ENCODE results near the gene BCAN. TPM values are rescaled to one million over a fixed set of nuclear protein-coding genes. Genes with fewer than 3 reads are reported as not detected.

BCAN gene
- polyA plus RNA-seq, 2 of the 4 experiments (the other 2 are of a cell fraction) = not detected

- Histone ChIP-seq H3K4me3 (no peak overlapping the region), H3K4me1 (peaks cover 15% of the 10 kb centered on the region), H3K27ac (no peak overlapping the region), H3K9me3 (no peaks in the 10 kb centered on the region), H3K4me2 (no peak overlapping the region)
- POLR2A ChIA-PET = no interaction called here
- 84% methylated on average over 6 of the region's 6 CpGs for WGBS (ENCODE audit: missing lambda C conversion rate)
- CTCF ChIA-PET = interaction anchor here (1.2 to 25.7 kb wide), 9 partner anchors 8 to 147 kb away, joined by 3 to 495 read pairs (median 93); partner anchors contain the start of genes BCAN, CRABP2, HAPLN2 and NES
- FAIRE-seq = no peak
- no peak for DNase-seq (ENCODE audit: low read depth in 1 of 2, low spot score in 1 of 2)
- TF ChIP-seq MAFK (IDR thresholded peaks at IDR 0.05; ENCODE audit: partially characterized antibody) = no peak
- peak; percentile 31; the same call in 1 of the 2 replicates for TF ChIP-seq ZC3H11A (IDR thresholded peaks at IDR 0.05)
- ATAC-seq = no peak
These were observed 19.2 kb upstream of the BCAN start for GRCh38 chr1:156622581-156623297.

- DNase-seq (ENCODE audit: low read depth in 1 of 2, low spot score in 1 of 2) (peak; percentile 61 to 78), FAIRE-seq (no peak)
- POLR2A ChIA-PET = interaction anchor here (0.9 to 1.5 kb wide), 4 partner anchors 54 to 123 kb away, joined by 3 to 6 read pairs (median 4); partner anchors contain the start of genes ISG20L2 and METTL25B
These were observed 17.7 kb upstream of the BCAN start for GRCh38 chr1:156623946-156624813.

More at GRCh38 chr1:156623946-156624813, 17.7 kb upstream of the BCAN start:
- CTCF ChIA-PET = interaction anchor here (0.8 to 25.7 kb wide), 20 partner anchors 9 to 297 kb away, joined by 3 to 495 read pairs (median 8); partner anchors contain the start of genes BCAN, CRABP2, HAPLN2 and HDGF
- no peaks in the 10 kb centered on the region for H3K9me3 ChIP-seq
- H3K27ac ChIP-seq = peak overlapping the region; percentile 13 to 76; a peak in 3 of 6 replicates
- H3K4me1 ChIP-seq = peaks cover 13% of the 10 kb centered on the region
- peak; percentile 84 to 92 for ATAC-seq
- H3K4me3 ChIP-seq = peak overlapping the region; percentile 49
- TF ChIP-seq ELK1 (IDR thresholded peaks at IDR 0.05; ENCODE audit: low read depth, low read length) = no peak
- TF ChIP-seq ATOH8 (CRISPR knock-in tag; IDR thresholded peaks at IDR 0.05; ENCODE audit: low read depth) = 0 out of 2 replicates have a peak, but pooled peaks have one; percentile 19
- TF ChIP-seq USF2 (IDR thresholded peaks at IDR 0.05) = no peak
- TF ChIP-seq FOSB (CRISPR knock-in tag; IDR thresholded peaks at IDR 0.05) = no peak
- no peak for TF ChIP-seq HDAC2 (IDR thresholded peaks at IDR 0.05)
- TF ChIP-seq CEBPB (IDR thresholded peaks at IDR 0.05) = no peak
- no peak for TF ChIP-seq ZC3H11A (IDR thresholded peaks at IDR 0.05)
- TF ChIP-seq, protein P1, sequence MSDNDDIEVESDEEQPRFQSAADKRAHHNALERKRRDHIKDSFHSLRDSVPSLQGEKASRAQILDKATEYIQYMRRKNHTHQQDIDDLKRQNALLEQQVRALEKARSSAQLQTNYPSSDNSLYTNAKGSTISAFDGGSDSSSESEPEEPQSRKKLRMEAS (IDR thresholded peaks at IDR 0.05) = peak; percentile 82
- no peak for TF ChIP-seq RARB (CRISPR knock-in tag; IDR thresholded peaks at IDR 0.05)
- peak; percentile 51 for TF ChIP-seq CTCF (IDR thresholded peaks at IDR 0.05)
- TF ChIP-seq HEYL (CRISPR knock-in tag; IDR thresholded peaks at IDR 0.05) = no peak
- TF ChIP-seq, protein P2, sequence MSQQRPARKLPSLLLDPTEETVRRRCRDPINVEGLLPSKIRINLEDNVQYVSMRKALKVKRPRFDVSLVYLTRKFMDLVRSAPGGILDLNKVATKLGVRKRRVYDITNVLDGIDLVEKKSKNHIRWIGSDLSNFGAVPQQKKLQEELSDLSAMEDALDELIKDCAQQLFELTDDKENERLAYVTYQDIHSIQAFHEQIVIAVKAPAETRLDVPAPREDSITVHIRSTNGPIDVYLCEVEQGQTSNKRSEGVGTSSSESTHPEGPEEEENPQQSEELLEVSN (IDR thresholded peaks at IDR 0.05; ENCODE audit: borderline replicate concordance, low read depth) = peak; percentile 89
- TF ChIP-seq SMC3 (IDR thresholded peaks at IDR 0.05) = peak; percentile 36; the same call in 1 of the 3 replicates
- peak; percentile 11 to 12; a peak in 1 of 5 replicates for TF ChIP-seq RAD21 (conservative IDR thresholded peaks at IDR 0.05 in 1 of 2, IDR thresholded peaks at IDR 0.05 in 1 of 2)
- WGBS (ENCODE audit: missing lambda C conversion rate) = 22% methylated on average over 25 of the region's 87 CpGs
- H3K4me2 ChIP-seq = peak overlapping the region; percentile 94

All from A549 (cell line).